M059J (cell line): Measurements from ENCODE around the gene XPO6. TPM values are rescaled to one million over a fixed set of nuclear protein-coding genes. Genes with fewer than 3 reads are reported as not detected.
"Not testable (repeated sequence)": the region's sequence is repeated elsewhere in the genome, so short reads cannot be mapped to it uniquely, and the experiment has no call there.

ENCODE experiments used
- DNase-seq: peaks from one replicate; pipeline ENCODE4 v3.0.0-alpha.2; 2012; ENCODE audit warnings: low read depth
- total RNA-seq: library from RNA; depleted of rRNA; stranded (reverse); fragments of >200 nt; shearing (Covaris generic); gene quantifications from 2 replicates; pipeline ENCODE4 v1.2.3, GENCODE V29; 2014

The XPO6 gene
- total RNA-seq, 1 experiment from 2014 or later, result 175 TPM

GRCh38 chr16:28115866-28116265 lies 95.9 kb downstream of the XPO6 start:
- DNase-seq, result not testable (repeated sequence)

- no peak for DNase-seq
These were observed 98.9 kb downstream of the XPO6 start for GRCh38 chr16:28112908-28113307.

GRCh38 chr16:28110977-28111376 lies 100.8 kb downstream of the XPO6 start:
- DNase-seq, result no peak

- DNase-seq, result no peak
These were observed 101.3 kb downstream of the XPO6 start for GRCh38 chr16:28110479-28110878.

GRCh38 chr16:28110074-28110473 lies 101.7 kb downstream of the XPO6 start:
- no peak for DNase-seq

- no peak for DNase-seq
These were observed 103.0 kb downstream of the XPO6 start for GRCh38 chr16:28108590-28109247.

GRCh38 chr16:28107232-28107631 lies 104.5 kb downstream of the XPO6 start:
- DNase-seq, result no peak

- no peak for DNase-seq
These were observed 105.1 kb downstream of the XPO6 start for GRCh38 chr16:28106467-28107215.

GRCh38 chr16:28105954-28106353 lies 105.8 kb downstream of the XPO6 start:
- DNase-seq, result no peak

- DNase-seq, result no peak
These were observed 106.5 kb downstream of the XPO6 start for GRCh38 chr16:28105297-28105696.

GRCh38 chr16:28104404-28104803 lies 107.4 kb downstream of the XPO6 start:
- no peak for DNase-seq

GRCh38 chr16:28103516-28104170 lies 108.1 kb downstream of the XPO6 start:
- DNase-seq, result no peak

- no peak for DNase-seq
These were observed 110.3 kb downstream of the XPO6 start for GRCh38 chr16:28101533-28101890.

- DNase-seq, result no peak
These were observed 110.8 kb downstream of the XPO6 start for GRCh38 chr16:28100810-28101532.

- DNase-seq, result no peak
These were observed 112.5 kb downstream of the XPO6 start for GRCh38 chr16:28098959-28099945.

GRCh38 chr16:28098171-28098958 lies 113.4 kb downstream of the XPO6 start:
- DNase-seq, result no peak

- DNase-seq, result no peak
These were observed 114.5 kb downstream of the XPO6 start for GRCh38 chr16:28096983-28097899.

GRCh38 chr16:28093385-28093725 lies 118.4 kb downstream of the XPO6 start:
- DNase-seq, result no peak

GRCh38 chr16:28092721-28093384 lies 118.9 kb downstream of the XPO6 start:
- DNase-seq, result peak; percentile 68
